Fibroblast of villous mesenchyme (primary cell): ENCODE measurements around the gene NCCRP1. TPM values are rescaled to one million over a fixed set of nuclear protein-coding genes. Genes with fewer than 3 reads are reported as not detected.

Source experiments
- DNase-seq: peaks from one replicate; pipeline ENCODE4 v3.0.0-alpha.2; 2010; ENCODE audit warnings: low read depth
- H3K4me3 ChIP-seq: 2 replicates; pipeline ENCODE4 v1.5.1; 2011; ENCODE audit warnings: low read depth, mild to moderate bottlenecking, low read length
- CTCF ChIP-seq: IDR thresholded peaks from 2 replicates; pipeline ENCODE4 v1.5.1; 2012; ENCODE audit warnings: low read depth, mild to moderate bottlenecking, low read length; ENCODE audit not compliant: insufficient read depth
- total RNA-seq: library from RNA; depleted of rRNA; stranded (reverse); fragments of >200 nt; gene quantifications from 2 replicates; pipeline ENCODE4 v1.2.3, GENCODE V29; 2012

Gene NCCRP1
- total RNA-seq, 1 donor, result not detected

- no peak for DNase-seq
These were observed 21.9 kb upstream of the NCCRP1 start for GRCh38 chr19:39174558-39175544.

GRCh38 chr19:39175564-39175963 is 21.2 kb upstream of the NCCRP1 start:
- no peak overlapping the region for H3K4me3 ChIP-seq
- no peak for DNase-seq
- TF ChIP-seq CTCF, result no peak

More at GRCh38 chr19:39174558-39175544, 21.9 kb upstream of the NCCRP1 start:
- no peak overlapping the region for H3K4me3 ChIP-seq
- TF ChIP-seq CTCF, result no peak

GRCh38 chr19:39177110-39177699 is 19.6 kb upstream of the NCCRP1 start:
- H3K4me3 ChIP-seq, result no peak overlapping the region
- DNase-seq, result no peak
- TF ChIP-seq CTCF, result no peak

GRCh38 chr19:39177736-39178135 is 19.0 kb upstream of the NCCRP1 start:
- no peak for TF ChIP-seq CTCF
- no peak overlapping the region for H3K4me3 ChIP-seq
- DNase-seq, result no peak

GRCh38 chr19:39178296-39179006 is 18.3 kb upstream of the NCCRP1 start:
- TF ChIP-seq CTCF, result no peak
- no peak for DNase-seq
- H3K4me3 ChIP-seq, result no peak overlapping the region

GRCh38 chr19:39179754-39180153 is 17.0 kb upstream of the NCCRP1 start:
- TF ChIP-seq CTCF, result no peak
- no peak overlapping the region for H3K4me3 ChIP-seq
- no peak for DNase-seq
